ENCODE results near the gene TMEM209. TPM values are rescaled to one million over a fixed set of nuclear protein-coding genes. Genes with fewer than 3 reads are reported as not detected.

TMEM209 gene
- total RNA-seq, 1 donor from 2014 or later: 22.1 TPM

DNA sequence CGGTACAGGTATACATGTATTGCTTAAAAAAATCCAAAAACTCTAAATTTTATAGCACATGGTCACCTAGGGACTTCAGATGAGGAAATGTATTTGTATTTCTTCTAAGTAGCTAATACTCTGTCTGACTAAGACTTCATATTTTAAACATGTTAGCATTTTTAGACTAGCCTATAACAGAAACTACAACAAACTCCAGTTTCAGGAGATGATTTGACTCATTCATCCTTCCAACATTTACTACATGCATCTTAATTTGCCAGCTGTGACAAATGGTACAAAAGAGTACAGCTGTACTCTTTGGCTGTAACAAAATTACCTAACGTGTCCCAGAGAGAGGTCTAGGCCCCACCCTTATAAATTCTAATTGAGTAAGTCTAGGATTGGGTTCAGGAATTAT, 22.2 kb downstream of the TMEM209 start:
- TF ChIP-seq, protein P1, sequence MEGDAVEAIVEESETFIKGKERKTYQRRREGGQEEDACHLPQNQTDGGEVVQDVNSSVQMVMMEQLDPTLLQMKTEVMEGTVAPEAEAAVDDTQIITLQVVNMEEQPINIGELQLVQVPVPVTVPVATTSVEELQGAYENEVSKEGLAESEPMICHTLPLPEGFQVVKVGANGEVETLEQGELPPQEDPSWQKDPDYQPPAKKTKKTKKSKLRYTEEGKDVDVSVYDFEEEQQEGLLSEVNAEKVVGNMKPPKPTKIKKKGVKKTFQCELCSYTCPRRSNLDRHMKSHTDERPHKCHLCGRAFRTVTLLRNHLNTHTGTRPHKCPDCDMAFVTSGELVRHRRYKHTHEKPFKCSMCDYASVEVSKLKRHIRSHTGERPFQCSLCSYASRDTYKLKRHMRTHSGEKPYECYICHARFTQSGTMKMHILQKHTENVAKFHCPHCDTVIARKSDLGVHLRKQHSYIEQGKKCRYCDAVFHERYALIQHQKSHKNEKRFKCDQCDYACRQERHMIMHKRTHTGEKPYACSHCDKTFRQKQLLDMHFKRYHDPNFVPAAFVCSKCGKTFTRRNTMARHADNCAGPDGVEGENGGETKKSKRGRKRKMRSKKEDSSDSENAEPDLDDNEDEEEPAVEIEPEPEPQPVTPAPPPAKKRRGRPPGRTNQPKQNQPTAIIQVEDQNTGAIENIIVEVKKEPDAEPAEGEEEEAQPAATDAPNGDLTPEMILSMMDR (IDR thresholded peaks at IDR 0.05; ENCODE audit: insufficient read depth, low read length, poor library complexity, severe bottlenecking): no peak
- H3K36me3 ChIP-seq (ENCODE audit: control insufficient read depth, insufficient read depth, low read length): no peaks in the 10 kb centered on the region
- no peaks in the 10 kb centered on the region for H3K27me3 ChIP-seq (ENCODE audit: control insufficient read depth, insufficient read depth, low read length)
- DNase-seq (ENCODE audit: low read depth): no peak
- no peak overlapping the region for H3K4me3 ChIP-seq (ENCODE audit: low read depth, low read length)

DNA sequence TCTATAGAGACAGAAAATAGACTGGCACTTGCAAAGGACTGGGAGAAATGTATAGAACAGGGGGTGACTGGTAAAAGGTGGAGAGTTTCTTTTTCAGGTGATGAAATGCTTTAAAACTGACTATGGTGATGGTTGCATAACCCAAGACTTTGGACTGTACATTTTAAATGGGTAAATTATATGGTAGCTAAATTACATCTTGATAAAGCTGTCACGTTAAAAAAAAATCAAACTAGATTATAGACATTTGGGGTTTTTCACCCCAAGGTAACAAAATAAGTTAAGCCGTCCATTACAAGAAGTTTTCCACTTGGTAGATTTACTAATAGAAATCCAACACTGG, 24.0 kb downstream of the TMEM209 start:
- no peak for DNase-seq (ENCODE audit: low read depth)
- H3K27me3 ChIP-seq (ENCODE audit: control insufficient read depth, insufficient read depth, low read length): no peaks in the 10 kb centered on the region
- no peak overlapping the region for H3K4me3 ChIP-seq (ENCODE audit: low read depth, low read length)
- H3K36me3 ChIP-seq (ENCODE audit: control insufficient read depth, insufficient read depth, low read length): no peaks in the 10 kb centered on the region
- TF ChIP-seq, protein P1 (IDR thresholded peaks at IDR 0.05; ENCODE audit: insufficient read depth, low read length, poor library complexity, severe bottlenecking): no peak

DNA sequence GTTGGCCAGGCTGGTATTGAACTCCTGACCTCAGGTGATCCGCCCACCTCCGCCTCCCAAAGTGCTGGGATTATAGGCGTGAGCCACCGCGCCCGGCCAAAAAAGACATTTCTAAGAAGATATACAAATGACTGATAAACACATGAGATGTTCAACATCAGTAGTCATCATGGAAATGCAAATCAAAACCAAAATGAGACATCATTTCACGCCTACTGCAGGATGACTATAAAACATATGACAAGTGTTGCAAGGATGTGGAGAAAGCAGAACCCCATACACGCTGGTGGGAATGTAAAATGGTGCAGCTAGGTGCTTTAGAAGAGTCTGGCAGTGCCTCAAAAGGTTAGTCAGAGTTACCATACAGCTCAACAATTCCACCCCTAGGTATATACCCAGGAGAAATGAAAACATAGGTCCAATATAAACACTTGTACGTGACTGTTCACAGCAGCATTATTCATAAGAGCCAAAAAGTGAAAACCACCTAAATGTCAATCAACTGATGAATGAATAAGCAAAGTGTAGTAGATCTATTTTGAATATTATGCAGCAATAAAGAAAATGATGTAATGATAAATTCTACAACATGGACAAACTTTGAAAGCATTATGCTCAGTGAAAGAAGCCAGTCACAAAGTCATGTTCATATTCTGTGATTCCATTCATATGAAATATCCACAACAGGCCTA, 24.5 kb downstream of the TMEM209 start:
- DNase-seq (ENCODE audit: low read depth): no peak
- H3K36me3 ChIP-seq (ENCODE audit: control insufficient read depth, insufficient read depth, low read length): no peaks in the 10 kb centered on the region
- H3K4me3 ChIP-seq (ENCODE audit: low read depth, low read length): no peak overlapping the region
- no peaks in the 10 kb centered on the region for H3K27me3 ChIP-seq (ENCODE audit: control insufficient read depth, insufficient read depth, low read length)
- TF ChIP-seq, protein P1 (IDR thresholded peaks at IDR 0.05; ENCODE audit: insufficient read depth, low read length, poor library complexity, severe bottlenecking): no peak

DNA sequence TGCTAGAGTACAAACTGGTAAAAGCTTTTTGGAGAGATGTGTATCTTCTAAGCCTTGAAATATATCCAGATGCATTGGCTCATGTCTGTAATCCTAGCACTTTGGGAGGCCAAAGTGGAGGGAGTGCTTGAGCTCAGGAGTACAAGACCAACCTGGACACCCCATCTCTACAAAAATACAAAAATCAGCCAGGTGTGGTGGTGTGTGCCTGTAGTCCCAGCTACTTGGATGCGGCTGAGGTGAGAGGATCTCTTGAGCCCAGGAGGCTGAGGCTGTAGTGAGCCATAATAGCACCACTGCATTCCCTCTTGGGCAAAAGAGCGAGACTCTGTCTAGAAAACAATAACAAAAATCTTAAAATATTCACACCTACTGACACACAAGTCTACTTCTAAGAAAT, 25.6 kb downstream of the TMEM209 start:
- H3K36me3 ChIP-seq (ENCODE audit: control insufficient read depth, insufficient read depth, low read length): no peaks in the 10 kb centered on the region
- no peaks in the 10 kb centered on the region for H3K27me3 ChIP-seq (ENCODE audit: control insufficient read depth, insufficient read depth, low read length)
- TF ChIP-seq, protein P1 (IDR thresholded peaks at IDR 0.05; ENCODE audit: insufficient read depth, low read length, poor library complexity, severe bottlenecking): no peak
- DNase-seq (ENCODE audit: low read depth): no peak
- H3K4me3 ChIP-seq (ENCODE audit: low read depth, low read length): no peak overlapping the region

DNA sequence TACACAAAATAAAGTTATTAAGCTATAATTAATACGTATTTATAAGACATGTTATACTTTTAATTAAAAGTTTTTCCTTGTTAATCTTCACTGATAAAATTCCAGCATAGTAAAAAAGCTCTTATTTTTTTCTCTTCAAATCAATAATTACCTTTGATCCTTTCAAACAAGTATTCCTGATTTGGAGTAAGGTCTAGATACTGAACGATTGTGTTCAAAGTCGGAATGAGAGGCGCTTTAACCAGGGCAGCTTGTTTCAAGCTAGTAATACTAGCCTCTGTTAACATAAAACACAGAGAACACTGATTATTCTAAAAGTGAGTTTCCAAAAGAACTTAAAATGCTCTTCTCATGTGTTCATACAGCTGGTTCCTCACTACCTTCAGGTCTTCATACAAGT, 27.0 kb downstream of the TMEM209 start:
- TF ChIP-seq, protein P1 (IDR thresholded peaks at IDR 0.05; ENCODE audit: insufficient read depth, low read length, poor library complexity, severe bottlenecking): no peak
- Histone ChIP-seq H3K36me3 (ENCODE audit: control insufficient read depth, insufficient read depth, low read length) (no peaks in the 10 kb centered on the region), H3K27me3 (ENCODE audit: control insufficient read depth, insufficient read depth, low read length) (no peaks in the 10 kb centered on the region), H3K4me3 (ENCODE audit: low read depth, low read length) (no peak overlapping the region)
- DNase-seq (ENCODE audit: low read depth): no peak

Measured in kidney epithelial cell (primary cell).